ENCODE results near the gene ATP10A.

The ATP10A gene

GRCh38 chr15:25871403-25871802, 8.3 kb upstream of the ATP10A start:
- TF ChIP-seq, protein P1, sequence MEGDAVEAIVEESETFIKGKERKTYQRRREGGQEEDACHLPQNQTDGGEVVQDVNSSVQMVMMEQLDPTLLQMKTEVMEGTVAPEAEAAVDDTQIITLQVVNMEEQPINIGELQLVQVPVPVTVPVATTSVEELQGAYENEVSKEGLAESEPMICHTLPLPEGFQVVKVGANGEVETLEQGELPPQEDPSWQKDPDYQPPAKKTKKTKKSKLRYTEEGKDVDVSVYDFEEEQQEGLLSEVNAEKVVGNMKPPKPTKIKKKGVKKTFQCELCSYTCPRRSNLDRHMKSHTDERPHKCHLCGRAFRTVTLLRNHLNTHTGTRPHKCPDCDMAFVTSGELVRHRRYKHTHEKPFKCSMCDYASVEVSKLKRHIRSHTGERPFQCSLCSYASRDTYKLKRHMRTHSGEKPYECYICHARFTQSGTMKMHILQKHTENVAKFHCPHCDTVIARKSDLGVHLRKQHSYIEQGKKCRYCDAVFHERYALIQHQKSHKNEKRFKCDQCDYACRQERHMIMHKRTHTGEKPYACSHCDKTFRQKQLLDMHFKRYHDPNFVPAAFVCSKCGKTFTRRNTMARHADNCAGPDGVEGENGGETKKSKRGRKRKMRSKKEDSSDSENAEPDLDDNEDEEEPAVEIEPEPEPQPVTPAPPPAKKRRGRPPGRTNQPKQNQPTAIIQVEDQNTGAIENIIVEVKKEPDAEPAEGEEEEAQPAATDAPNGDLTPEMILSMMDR (IDR thresholded peaks at IDR 0.05; ENCODE audit: low read depth, low read length): no peak

DNA sequence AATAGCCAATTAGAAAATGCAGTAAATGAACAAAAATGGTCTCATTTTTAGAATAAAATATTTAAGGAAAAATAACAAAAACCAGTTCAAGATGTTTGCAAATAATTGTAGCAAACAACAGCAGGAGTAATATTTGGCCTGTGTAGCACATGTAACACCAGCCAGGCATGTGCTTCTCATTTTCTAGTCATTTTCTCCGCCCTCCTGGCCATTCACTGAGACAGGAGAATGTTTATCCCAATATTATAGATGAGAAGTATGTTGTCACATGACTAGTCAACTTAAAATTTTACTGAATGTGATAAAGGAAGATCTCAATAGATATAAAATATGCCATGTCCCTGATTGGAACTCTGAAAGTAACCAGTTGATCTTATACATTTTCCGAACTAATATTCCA, 7.8 kb upstream of the ATP10A start:
- TF ChIP-seq, protein P1 (IDR thresholded peaks at IDR 0.05; ENCODE audit: low read depth, low read length): no peak

More at GRCh38 chr15:25871403-25871802, 8.3 kb upstream of the ATP10A start:
- H3K4me3 ChIP-seq (ENCODE audit: low read depth, low read length): no peak overlapping the region

GRCh38 chr15:25869701-25870100, 6.6 kb upstream of the ATP10A start:
- H3K4me3 ChIP-seq (ENCODE audit: low read depth, low read length): no peak overlapping the region
- TF ChIP-seq, protein P1 (IDR thresholded peaks at IDR 0.05; ENCODE audit: low read depth, low read length): no peak

More for the DNA sequence above, 7.8 kb upstream of the ATP10A start:
- no peak overlapping the region for H3K4me3 ChIP-seq (ENCODE audit: low read depth, low read length)

DNA sequence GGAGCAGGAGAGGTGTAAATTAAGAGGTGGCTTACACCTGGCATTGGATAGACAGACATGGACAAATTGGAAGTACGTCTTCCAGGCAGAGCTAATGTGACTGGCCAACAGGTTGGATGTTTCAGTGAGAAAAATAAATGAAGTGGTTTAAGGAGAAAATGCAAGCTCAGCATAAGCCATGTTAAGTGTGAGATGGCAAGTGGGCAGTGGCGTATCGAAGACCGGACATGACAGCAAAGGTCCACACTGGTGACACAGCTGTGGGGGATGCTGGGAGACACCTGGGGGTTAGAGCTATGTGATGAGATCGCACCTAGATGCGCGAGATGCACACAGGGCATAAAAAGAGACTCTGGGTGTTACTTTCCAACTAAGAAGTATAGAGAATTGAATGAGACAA, 3.7 kb upstream of the ATP10A start:
- TF ChIP-seq, protein P1 (IDR thresholded peaks at IDR 0.05; ENCODE audit: low read depth, low read length): no peak
- no peak overlapping the region for H3K4me3 ChIP-seq (ENCODE audit: low read depth, low read length)

- TF ChIP-seq, protein P1 (IDR thresholded peaks at IDR 0.05; ENCODE audit: low read depth, low read length): no peak
- no peak overlapping the region for H3K4me3 ChIP-seq (ENCODE audit: low read depth, low read length)
These were observed 3.1 kb upstream of the ATP10A start for GRCh38 chr15:25866251-25866650.

DNA sequence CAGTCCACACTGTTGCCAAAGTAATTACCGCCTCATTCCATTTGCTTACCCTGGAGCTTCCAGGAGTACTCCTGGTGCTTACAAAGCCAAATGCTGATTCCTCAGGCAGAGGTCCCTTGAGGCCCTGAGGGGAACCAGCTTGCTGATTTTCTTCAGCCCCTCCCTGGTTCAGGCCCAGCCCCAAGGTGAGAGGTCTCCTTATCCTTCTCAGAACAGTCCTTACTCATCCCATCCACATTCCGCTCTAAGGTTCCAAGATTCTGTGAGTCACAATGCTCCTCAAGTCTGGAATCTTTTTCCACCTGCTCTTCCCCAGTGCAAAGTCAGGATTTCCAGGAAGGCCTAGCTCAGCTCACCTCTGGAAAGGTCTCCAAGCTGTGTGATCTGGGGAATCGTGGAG, 1.8 kb upstream of the ATP10A start:
- TF ChIP-seq, protein P1 (IDR thresholded peaks at IDR 0.05; ENCODE audit: low read depth, low read length): no peak
- H3K4me3 ChIP-seq (ENCODE audit: low read depth, low read length): no peak overlapping the region

DNA sequence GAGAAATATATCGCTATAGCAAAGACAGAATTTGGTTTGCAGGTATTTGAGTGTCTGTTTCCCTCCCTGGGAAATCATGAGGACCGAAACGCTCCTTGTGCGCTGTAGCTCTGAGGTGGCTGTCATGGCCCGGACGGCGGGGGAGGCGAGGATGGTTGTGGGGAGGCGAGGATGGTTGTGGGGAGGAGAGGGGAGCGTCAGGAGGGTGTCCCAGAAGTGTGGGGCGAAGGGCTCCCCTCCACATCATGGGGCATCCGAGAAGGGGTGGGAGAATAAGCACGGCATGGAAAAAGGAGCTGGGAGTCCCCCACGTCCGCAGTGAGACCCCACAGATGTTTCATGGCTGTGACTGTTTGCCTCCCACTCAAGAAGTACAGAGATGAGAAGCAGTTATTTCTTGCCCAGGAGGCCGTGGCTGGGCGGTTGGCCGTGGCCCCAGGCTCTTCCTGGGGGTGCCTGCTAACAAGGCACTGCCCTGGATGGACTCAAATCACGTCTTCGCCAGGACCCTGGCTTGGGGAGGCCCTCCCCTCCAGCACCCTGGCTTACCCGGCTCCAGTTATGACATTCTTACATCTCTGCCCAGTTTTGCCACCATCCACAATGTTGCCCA, 947 bp upstream of the ATP10A start:
- H3K4me3 ChIP-seq (ENCODE audit: low read depth, low read length): peak overlapping the region; percentile 76
- TF ChIP-seq, protein P1 (IDR thresholded peaks at IDR 0.05; ENCODE audit: low read depth, low read length): no peak
